ENCODE measurements around the gene MS4A10. TPM values are rescaled to one million over a fixed set of nuclear protein-coding genes. Genes with fewer than 3 reads are reported as not detected.

MS4A10 gene
- total and polyA plus RNA-seq, 4 donors = not detected

GRCh38 chr11:60797846-60798630 is 12.9 kb downstream of the MS4A10 start:
- H3K27ac ChIP-seq (ENCODE audit: low read depth in 1 of 2, low read length in 1 of 2) = no peak overlapping the region
- no peaks in the 10 kb centered on the region for H3K4me1 ChIP-seq (ENCODE audit: control insufficient read depth in 5 of 5, insufficient read depth in 5 of 5, low read length in 5 of 5)
- TF ChIP-seq CTCF (IDR thresholded peaks at IDR 0.05; ENCODE audit: control extremely low read depth, extremely low read depth) = no peak
- WGBS, 2 donors = 88 to 93% methylated on average over 17 of the region's 17 CpGs
- DNase-seq = no peak
- H3K9me3 ChIP-seq (ENCODE audit: control insufficient read depth in 4 of 4, insufficient read depth in 3 of 4, low read length in 3 of 4) = peaks cover 0 to 3% (median 0%) of the 10 kb centered on the region in 4 donors
- ATAC-seq (ENCODE audit: insufficient read depth, low FRiP score) = no peak
- H3K9ac ChIP-seq (ENCODE audit: insufficient read depth in 1 of 2, low read length in 2 of 2) = no peak overlapping the region
- peaks cover 0 to 13% (median 0%) of the 10 kb centered on the region in 3 donors for H3K27me3 ChIP-seq (ENCODE audit: control insufficient read depth in 3 of 3, insufficient read depth in 3 of 3, low read length in 2 of 3)
- no peaks in the 10 kb centered on the region for H3K36me3 ChIP-seq (ENCODE audit: control insufficient read depth in 4 of 4, insufficient read depth in 4 of 4, low read length in 4 of 4)
- no peak overlapping the region for H3K4me3 ChIP-seq

- Histone ChIP-seq H3K27me3 (ENCODE audit: control insufficient read depth in 3 of 3, insufficient read depth in 3 of 3, low read length in 2 of 3) (peaks cover 0 to 13% (median 0%) of the 10 kb centered on the region in 3 donors), H3K9me3 (ENCODE audit: control insufficient read depth in 4 of 4, insufficient read depth in 3 of 4, low read length in 3 of 4) (peaks cover 0 to 3% (median 0%) of the 10 kb centered on the region in 4 donors), H3K36me3 (ENCODE audit: control insufficient read depth in 4 of 4, insufficient read depth in 4 of 4, low read length in 4 of 4) (no peaks in the 10 kb centered on the region), H3K4me1 (ENCODE audit: control insufficient read depth in 5 of 5, insufficient read depth in 5 of 5, low read length in 5 of 5) (no peaks in the 10 kb centered on the region), H3K4me3 (no peak overlapping the region), H3K27ac (ENCODE audit: low read depth in 1 of 2, low read length in 1 of 2) (no peak overlapping the region), H3K9ac (ENCODE audit: insufficient read depth in 1 of 2, low read length in 2 of 2) (no peak overlapping the region)
- DNase-seq (no peak), ATAC-seq (ENCODE audit: insufficient read depth, low FRiP score) (no peak)
- no peak for TF ChIP-seq CTCF (IDR thresholded peaks at IDR 0.05; ENCODE audit: control extremely low read depth, extremely low read depth)
- WGBS, 2 donors = 91 to 92% methylated on average over 3 of the region's 3 CpGs
These were observed 13.5 kb downstream of the MS4A10 start for GRCh38 chr11:60798631-60799030.

- ATAC-seq (ENCODE audit: insufficient read depth, low FRiP score) = no peak
- Histone ChIP-seq H3K9ac (ENCODE audit: insufficient read depth in 1 of 2, low read length in 2 of 2) (no peak overlapping the region), H3K36me3 (ENCODE audit: control insufficient read depth in 4 of 4, insufficient read depth in 4 of 4, low read length in 4 of 4) (no peaks in the 10 kb centered on the region), H3K4me1 (ENCODE audit: control insufficient read depth in 5 of 5, insufficient read depth in 5 of 5, low read length in 5 of 5) (no peaks in the 10 kb centered on the region), H3K27me3 (ENCODE audit: control insufficient read depth in 3 of 3, insufficient read depth in 3 of 3, low read length in 2 of 3) (peaks cover 0 to 10% (median 0%) of the 10 kb centered on the region in 3 donors), H3K9me3 (ENCODE audit: control insufficient read depth in 4 of 4, insufficient read depth in 3 of 4, low read length in 3 of 4) (peaks cover 0 to 3% (median 0%) of the 10 kb centered on the region in 4 donors), H3K4me3 (no peak overlapping the region), H3K27ac (ENCODE audit: low read depth in 1 of 2, low read length in 1 of 2) (no peak overlapping the region)
- TF ChIP-seq CTCF (IDR thresholded peaks at IDR 0.05; ENCODE audit: control extremely low read depth, extremely low read depth) = no peak
- WGBS, 2 donors = 91 to 93% methylated on average over 10 of the region's 10 CpGs
- no peak for DNase-seq
These were observed 16.1 kb downstream of the MS4A10 start for GRCh38 chr11:60801194-60801593.
